A172 (cell line): Measurements from ENCODE around the gene AP4E1. TPM values are rescaled to one million over a fixed set of nuclear protein-coding genes. Genes with fewer than 3 reads are reported as not detected.
"Not testable (repeated sequence)": the region's sequence is repeated elsewhere in the genome, so short reads cannot be mapped to it uniquely, and the experiment has no call there.

Source experiments
- DNase-seq: peaks from one replicate; pipeline ENCODE4 v3.0.0-alpha.2; 2015; ENCODE audit warnings: low spot score
- total RNA-seq: library from RNA; depleted of rRNA; stranded (reverse); fragments of >200 nt; shearing (Covaris generic); gene quantifications from 2 replicates; pipeline ENCODE4 v1.2.3, GENCODE V29; 2014; rRNA removed

Gene AP4E1
- total RNA-seq: 14.5 and 16.3 TPM in 2 replicates

GRCh38 chr15:50908209-50909009 is at the start of gene AP4E1:
TSS of gene AP4E1 (plus strand) at chr15:50908683. CDS start at chr15:50908779, 96 bp downstream.
- peak; percentile 83 for DNase-seq

- DNase-seq: no peak
These were observed 47.7 kb upstream of the AP4E1 start for GRCh38 chr15:50860824-50861223.

- no peak for DNase-seq
These were observed 45.9 kb upstream of the AP4E1 start for GRCh38 chr15:50862553-50862952.

GRCh38 chr15:50864873-50865272 is 43.6 kb upstream of the AP4E1 start:
- no peak for DNase-seq

- DNase-seq: no peak
These were observed 42.7 kb upstream of the AP4E1 start for GRCh38 chr15:50865515-50866353.

GRCh38 chr15:50871832-50872231 is 36.7 kb upstream of the AP4E1 start:
- no peak for DNase-seq

GRCh38 chr15:50872832-50873426 is 35.6 kb upstream of the AP4E1 start:
- DNase-seq: no peak

GRCh38 chr15:50873935-50874361 is 34.5 kb upstream of the AP4E1 start:
- no peak for DNase-seq

GRCh38 chr15:50875238-50875637 is 33.2 kb upstream of the AP4E1 start:
- DNase-seq: not testable (repeated sequence)

- DNase-seq: no peak
These were observed 32.1 kb upstream of the AP4E1 start for GRCh38 chr15:50876260-50876988.

GRCh38 chr15:50876989-50877360 is 31.5 kb upstream of the AP4E1 start:
- DNase-seq: peak; percentile 87

GRCh38 chr15:50879016-50879617 is 29.4 kb upstream of the AP4E1 start:
- no peak for DNase-seq

- no peak for DNase-seq
These were observed 28.3 kb upstream of the AP4E1 start for GRCh38 chr15:50880206-50880605.

- no peak for DNase-seq
These were observed 27.8 kb upstream of the AP4E1 start for GRCh38 chr15:50880651-50881114.

GRCh38 chr15:50881121-50882048 is 27.1 kb upstream of the AP4E1 start:
- DNase-seq: no peak

GRCh38 chr15:50883903-50884302 is 24.6 kb upstream of the AP4E1 start:
- DNase-seq: peak; percentile 60

GRCh38 chr15:50884540-50884939 is 23.9 kb upstream of the AP4E1 start:
- DNase-seq: peak; percentile 21

- no peak for DNase-seq
These were observed 22.4 kb upstream of the AP4E1 start for GRCh38 chr15:50886139-50886467.

GRCh38 chr15:50886611-50887345 is 21.7 kb upstream of the AP4E1 start:
- DNase-seq: no peak
